Cardiac ventricle fibroblast (primary cell): Measurements from ENCODE around the gene CYB5D1. TPM values are rescaled to one million over a fixed set of nuclear protein-coding genes. Genes with fewer than 3 reads are reported as not detected.

ENCODE experiments used
- total RNA-seq: library from RNA; depleted of rRNA; stranded (reverse); fragments of >200 nt; gene quantifications from 2 replicates; pipeline ENCODE4 v1.2.3, GENCODE V29; 2015

Gene CYB5D1, protein sequence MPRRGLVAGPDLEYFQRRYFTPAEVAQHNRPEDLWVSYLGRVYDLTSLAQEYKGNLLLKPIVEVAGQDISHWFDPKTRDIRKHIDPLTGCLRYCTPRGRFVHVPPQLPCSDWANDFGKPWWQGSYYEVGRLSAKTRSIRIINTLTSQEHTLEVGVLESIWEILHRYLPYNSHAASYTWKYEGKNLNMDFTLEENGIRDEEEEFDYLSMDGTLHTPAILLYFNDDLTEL
- 7.6 and 8.1 TPM in 2 replicates for total RNA-seq

DNA sequence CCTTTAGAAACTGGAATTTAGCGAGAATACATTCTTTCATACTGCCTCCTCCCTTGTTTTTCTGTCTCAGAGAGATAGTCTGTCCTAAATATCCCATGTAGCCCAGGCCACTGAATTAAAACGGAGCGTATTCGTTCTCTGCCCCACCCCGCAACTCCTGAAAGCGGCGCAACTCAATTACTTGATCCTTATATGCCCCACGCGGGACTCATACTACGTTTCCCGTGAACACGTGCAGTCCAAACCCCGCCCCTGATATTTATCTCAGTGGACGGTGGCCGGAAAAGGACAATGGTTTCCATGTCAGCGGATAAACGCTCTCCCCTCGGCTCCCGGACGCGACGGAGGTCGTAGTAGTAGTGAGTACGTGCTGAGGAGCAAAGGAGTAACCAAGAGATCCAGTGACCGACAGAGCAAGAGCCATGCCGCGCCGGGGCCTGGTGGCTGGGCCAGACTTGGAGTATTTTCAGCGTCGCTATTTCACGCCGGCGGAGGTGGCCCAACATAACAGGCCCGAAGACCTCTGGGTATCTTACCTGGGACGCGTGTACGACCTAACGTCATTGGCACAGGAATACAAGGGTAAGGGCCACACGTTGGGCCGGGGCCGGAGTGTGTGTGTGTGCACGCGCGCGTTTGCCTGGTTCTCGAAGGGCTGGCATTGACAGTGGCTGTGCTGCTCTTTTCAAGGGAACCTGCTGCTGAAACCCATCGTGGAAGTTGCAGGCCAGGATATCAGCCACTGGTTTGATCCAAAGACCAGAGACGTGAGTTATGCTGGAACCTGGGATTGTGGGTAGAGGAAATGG, at the start of gene CYB5D1:
Gene CYB5D1 (plus strand): TSS at position 291 of the 809 bp plus-strand sequence. CDS start 132 bp downstream, at position 423.

DNA sequence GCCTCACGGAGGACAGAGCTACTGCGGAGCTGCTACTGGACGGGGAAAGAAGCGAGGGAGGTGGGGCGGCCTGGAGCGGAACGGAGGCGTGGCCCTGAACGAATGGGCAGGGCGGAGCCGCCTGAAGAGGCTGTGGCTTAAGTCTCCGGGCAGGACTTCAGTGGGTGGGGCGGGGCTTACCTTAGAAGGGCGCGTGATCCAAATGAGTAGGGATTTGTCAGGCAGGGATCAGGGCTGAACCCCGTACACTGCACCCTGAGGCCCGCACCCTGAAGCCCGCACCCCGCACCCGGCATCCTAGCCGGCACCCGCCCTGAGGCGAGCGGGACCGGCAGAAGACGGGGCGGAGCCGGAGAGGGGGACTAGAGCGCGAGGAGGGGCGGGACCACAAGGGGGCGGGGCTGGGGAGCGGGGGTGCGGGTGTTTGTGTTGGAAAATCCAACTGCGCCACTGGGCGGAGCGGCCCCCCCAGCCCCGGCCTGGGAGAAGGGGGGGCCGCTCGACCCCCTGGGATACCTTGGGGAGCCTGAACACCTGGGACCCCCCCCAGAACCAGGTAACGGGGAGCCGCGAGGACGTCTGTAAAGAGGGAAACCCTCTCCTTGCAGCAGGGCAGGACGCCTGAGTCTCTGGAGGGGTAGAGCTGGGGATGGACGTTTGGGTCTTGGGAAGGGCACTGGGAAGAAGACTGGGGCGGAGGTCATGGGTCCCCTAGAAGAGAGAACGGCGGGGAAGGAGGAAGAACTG, 23.8 kb upstream of the CYB5D1 start, which contains the start of gene KDM6B:
Gene KDM6B (plus strand): TSS at position 423 of the 747 bp plus-strand sequence. CDS start 11,338 bp downstream, outside the sequence.

DNA sequence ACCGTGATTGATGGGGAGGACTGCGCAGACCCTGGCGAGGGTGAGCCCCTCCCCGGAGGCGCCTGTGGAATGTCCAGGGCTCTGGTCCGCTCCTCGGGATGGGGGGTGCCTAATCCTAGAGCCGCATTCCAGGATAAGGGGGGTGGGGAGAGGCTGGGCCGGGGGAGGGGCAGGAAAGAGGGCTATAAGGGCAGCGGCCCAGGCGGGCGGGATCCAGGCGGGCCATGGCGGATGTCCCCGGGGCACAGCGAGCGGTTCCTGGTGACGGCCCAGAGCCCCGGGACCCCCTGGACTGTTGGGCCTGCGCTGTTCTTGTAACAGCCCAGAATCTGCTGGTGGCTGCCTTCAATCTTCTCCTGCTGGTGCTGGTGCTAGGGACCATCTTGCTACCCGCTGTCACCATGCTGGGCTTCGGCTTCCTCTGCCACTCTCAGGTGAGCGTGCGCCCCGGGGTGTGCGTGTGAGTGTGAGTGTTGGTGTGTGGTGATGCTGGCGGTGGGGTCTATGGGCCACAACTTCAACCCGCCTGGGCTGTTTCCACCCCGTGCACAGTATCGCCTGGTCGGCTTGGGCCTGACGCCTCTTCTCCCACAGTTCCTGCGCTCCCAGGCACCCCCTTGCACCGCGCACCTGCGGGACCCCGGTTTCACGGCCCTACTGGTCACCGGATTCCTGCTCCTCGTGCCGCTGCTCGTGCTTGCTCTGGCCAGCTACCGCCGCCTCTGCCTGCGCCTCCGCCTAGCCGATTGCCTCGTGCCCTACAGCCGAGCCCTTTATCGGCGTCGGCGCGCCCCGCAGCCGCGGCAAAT, 2.7 kb upstream of the CYB5D1 start, which contains the start of gene TMEM88:
Gene TMEM88 (plus strand): TSS at position 216 of the 809 bp plus-strand sequence. CDS start 9 bp downstream, at position 225.

DNA sequence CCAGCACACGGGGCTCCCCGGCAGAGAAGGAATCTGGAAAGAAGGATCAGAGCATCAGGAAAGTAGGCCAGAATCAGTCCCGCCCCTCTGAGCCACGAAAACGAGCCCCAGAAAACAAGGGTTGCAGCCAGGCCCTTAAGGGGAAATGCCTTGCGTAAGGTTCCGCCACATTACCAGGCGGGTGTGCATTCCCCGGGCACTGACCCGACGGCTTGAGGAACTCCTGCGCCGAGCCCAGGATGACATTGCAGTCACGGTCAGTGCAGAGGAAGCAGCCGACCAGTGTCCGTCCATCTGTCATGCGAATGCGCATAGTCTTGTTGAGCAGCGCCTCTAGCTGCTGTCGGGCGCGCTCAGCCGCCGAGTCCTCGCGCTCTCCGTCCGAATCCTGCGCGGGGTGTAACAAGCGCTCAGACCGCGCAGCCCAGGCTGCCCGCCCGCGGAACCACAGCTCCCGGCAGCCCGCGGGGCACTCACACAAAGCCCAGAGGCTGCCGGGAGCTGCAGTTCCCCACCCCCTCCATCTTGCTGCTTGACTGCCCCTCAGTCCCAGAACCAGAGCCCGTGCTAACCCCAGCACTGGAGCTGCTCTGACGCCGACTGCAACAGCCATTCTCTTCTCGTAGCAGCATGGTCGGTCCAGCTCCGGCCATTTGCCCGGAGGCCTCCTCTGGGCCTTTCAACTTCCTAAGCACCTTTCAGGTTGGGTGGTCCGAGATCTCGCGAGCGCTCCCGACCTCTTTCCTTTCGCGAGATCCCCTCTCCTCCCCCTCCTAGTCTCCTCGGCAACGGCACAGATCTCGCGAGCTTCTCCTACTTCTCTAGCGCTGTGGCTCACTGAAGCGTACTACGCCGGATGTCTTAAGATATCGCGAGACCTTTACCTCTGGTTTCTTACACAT, 741 bp upstream of the CYB5D1 start, which contains the start of gene NAA38:
Gene NAA38 (minus strand): TSS at position 749 of the 902 bp plus-strand sequence. CDS start 96 bp downstream, at position 653.

DNA sequence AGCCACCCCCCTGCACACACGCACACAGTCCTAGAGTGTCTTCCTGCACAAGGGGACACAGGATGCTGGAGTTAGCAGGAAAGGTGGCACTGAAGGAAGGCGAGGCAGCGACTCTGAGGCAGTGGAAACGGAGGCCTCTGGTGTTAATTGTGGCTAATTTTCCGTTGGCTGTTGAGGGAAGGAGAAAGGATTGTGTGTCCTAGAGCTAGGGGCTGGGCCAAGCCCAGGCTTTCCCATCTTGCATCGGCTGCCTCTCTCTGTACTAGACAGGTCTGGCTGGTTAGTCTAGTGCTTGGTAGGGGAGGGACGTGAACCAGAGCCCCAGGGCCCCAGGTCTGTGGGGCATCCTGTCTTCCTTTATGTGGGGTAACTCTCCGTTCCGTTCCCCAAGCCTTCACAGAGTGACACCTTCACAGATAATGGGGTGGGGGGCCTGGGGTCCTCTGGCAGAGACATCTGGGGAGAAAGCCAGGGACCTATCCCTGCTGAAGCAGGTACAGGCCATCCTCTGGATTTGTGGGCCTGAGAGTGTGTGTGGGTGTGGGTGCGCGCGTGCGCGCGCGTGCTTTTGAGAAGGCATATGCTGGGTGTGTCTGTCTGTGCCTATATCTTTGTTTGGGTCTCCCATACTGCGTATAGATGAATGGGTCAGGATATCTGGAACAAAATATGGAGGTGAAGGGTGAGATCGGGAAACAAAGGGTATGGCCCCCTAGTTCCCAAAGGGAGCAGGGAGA, 30.5 kb downstream of the CYB5D1 start, which contains the start of gene CHD3:
Gene CHD3 (plus strand): TSS at position 606 of the 737 bp plus-strand sequence. CDS start 212 bp downstream, outside the sequence.

Other genes with a start within 250 kb of the CYB5D1 start
- gene FXR2, start 243.1 kb upstream of the CYB5D1 start, total RNA-seq: 20.4 and 24.7 TPM in 2 replicates
- 131 and 141 TPM in 2 replicates for gene SAT2, start 230.2 kb upstream of the CYB5D1 start, total RNA-seq
- gene SHBG, start 227.9 kb upstream of the CYB5D1 start, total RNA-seq: 0.81 and 0.83 TPM in 2 replicates
- 0.10 and 0.12 TPM in 2 replicates for gene ATP1B2, start 207.1 kb upstream of the CYB5D1 start, total RNA-seq
- gene TP53, start 170.5 kb upstream of the CYB5D1 start, total RNA-seq: 33.1 and 47.9 TPM in 2 replicates
- gene WRAP53, start 169.5 kb upstream of the CYB5D1 start, total RNA-seq: 4.1 and 4.9 TPM in 2 replicates
- 7.0 and 8.4 TPM in 2 replicates for gene EFNB3, start 152.8 kb upstream of the CYB5D1 start, total RNA-seq
- gene DNAH2, start 140.3 kb upstream of the CYB5D1 start, total RNA-seq: 1.2 TPM in 2 replicates
- gene KDM6B, start 23.8 kb upstream of the CYB5D1 start, total RNA-seq: 8.2 and 9.7 TPM in 2 replicates
- gene TMEM88, start 2.9 kb upstream of the CYB5D1 start, total RNA-seq: 1.5 TPM in 1 of 2 replicates, not detected in the other
- 52.0 and 64.5 TPM in 2 replicates for gene NAA38, start 444 bp upstream of the CYB5D1 start, total RNA-seq
- 56.3 and 66.2 TPM in 2 replicates for gene CHD3, start 30.8 kb downstream of the CYB5D1 start, total RNA-seq
- gene RNF227, start 58.3 kb downstream of the CYB5D1 start, total RNA-seq: 1.1 and 2.6 TPM in 2 replicates
- gene KCNAB3, start 71.9 kb downstream of the CYB5D1 start, total RNA-seq: 0.44 and 1.9 TPM in 2 replicates
- gene TRAPPC1, start 73.9 kb downstream of the CYB5D1 start, total RNA-seq: 48.2 and 48.4 TPM in 2 replicates
- 9.9 and 12.3 TPM in 2 replicates for gene CNTROB, start 74.2 kb downstream of the CYB5D1 start, total RNA-seq
- not detected in 2 replicates for gene GUCY2D, start 144.6 kb downstream of the CYB5D1 start, total RNA-seq
- gene ALOX15B, start 181.1 kb downstream of the CYB5D1 start, total RNA-seq: 0.50 and 0.83 TPM in 2 replicates
- gene ALOX12B, start 229.7 kb downstream of the CYB5D1 start, total RNA-seq: not detected in 2 replicates